Activated T-cell treated with anti-CD3 and anti-CD28 coated beads, Interleukin-2, amount 50 U/mL, for 72 hours (primary cell): Measurements from ENCODE around the gene DNAJC5. TPM values are rescaled to one million over a fixed set of nuclear protein-coding genes. Genes with fewer than 3 reads are reported as not detected.

Source experiments
- ATAC-seq, 2 donors: fragments of 150-1000 bp; cut with Tn5 transposase; replicated peaks in 1 of 2; 2 replicates each; pipeline ENCODE4 v1.10.0; 2021; ENCODE audit warnings: moderate library complexity in 2 of 2, mild to moderate bottlenecking in 1 of 2
- DNase-seq, 2 donors: peaks; one replicate each; pipeline ENCODE4 v3.0.0; 2021 to 2022; ENCODE audit warnings: mixed read lengths in 1 of 2
- H3K27ac Mint-ChIP-seq: one replicate; pipeline ENCODE4 v1.8.0; 2022; ENCODE audit warnings: mild to moderate bottlenecking, moderate library complexity, mixed read lengths
- H3K27me3 Mint-ChIP-seq: one replicate; pipeline ENCODE4 v1.8.0; 2022; ENCODE audit warnings: low read depth, mixed read lengths
- H3K36me3 Mint-ChIP-seq, 2 donors: one replicate each; pipeline ENCODE4 v1.8.0; 2022; ENCODE audit warnings: mixed read lengths in 2 of 2, mild to moderate bottlenecking in 1 of 2; ENCODE audit not compliant: insufficient read depth in 2 of 2
- H3K4me1 Mint-ChIP-seq: one replicate; pipeline ENCODE4 v1.8.0; 2022; ENCODE audit warnings: low read depth, mixed read lengths
- H3K4me3 Mint-ChIP-seq, 2 donors: one replicate each; pipeline ENCODE4 v1.8.0; 2022; ENCODE audit warnings: mild to moderate bottlenecking in 2 of 2, mixed read lengths in 2 of 2, moderate library complexity in 2 of 2
- H3K9me3 Mint-ChIP-seq, 2 donors: one replicate each; pipeline ENCODE4 v1.8.0; 2022; ENCODE audit warnings: mixed read lengths in 2 of 2
- total RNA-seq, 2 donors: library from RNA; stranded (reverse); gene quantifications; one replicate each; pipeline ENCODE4 v1.2.3, GENCODE V29; 2022

The DNAJC5 gene
- total RNA-seq, 2 donors from 2014 or later = 37.6 to 40.5 TPM

DNA sequence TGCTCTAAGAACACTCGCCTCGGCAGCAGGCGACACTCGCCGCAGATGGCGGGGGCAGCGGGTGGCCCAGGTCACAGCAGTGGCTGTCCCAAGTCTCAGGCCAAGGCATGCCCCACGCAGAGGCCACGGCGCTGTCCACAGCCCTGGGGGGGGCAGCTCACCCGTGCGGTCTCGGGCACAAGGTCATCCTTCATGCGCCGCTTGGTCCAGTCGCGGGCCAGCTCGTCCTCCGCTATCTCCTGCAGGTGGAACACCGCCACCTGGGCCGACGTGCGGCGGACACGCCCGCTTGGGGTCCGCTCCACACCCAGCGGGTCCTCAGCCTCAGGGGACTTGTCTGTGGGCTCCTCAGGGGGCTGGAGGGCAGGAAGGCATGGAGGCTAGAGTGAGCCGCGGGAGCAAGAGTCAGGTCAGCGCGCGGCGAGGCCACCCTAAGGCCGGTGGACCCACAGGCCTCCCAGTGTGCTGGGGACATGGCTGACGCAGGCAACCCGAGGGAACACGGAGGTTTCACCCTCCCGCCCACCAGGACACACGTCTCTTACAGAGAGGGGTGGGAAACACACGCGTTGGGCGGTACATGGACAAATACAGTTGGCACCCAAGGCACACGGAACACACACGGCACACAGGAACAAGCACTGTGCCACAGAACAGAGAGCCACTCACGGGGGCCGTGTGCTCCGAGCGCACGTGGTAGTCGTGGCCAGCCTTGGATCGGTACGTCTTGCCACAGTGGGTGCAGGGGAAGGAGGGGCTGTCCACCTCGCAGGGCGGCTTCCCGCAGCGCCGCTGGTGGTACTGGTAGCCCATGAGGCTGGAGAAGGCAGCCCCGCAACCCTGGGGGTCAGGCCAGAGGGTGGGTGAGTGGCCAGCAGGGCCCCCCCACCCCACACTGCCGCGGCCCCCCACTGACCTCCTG lies 67.8 kb downstream of the DNAJC5 start:
- Mint-ChIP-seq H3K9me3 (peaks cover 0 to 3% of the 10 kb centered on the region in 2 donors), H3K27me3 (no peaks in the 10 kb centered on the region), H3K4me1 (peaks cover 13% of the 10 kb centered on the region), H3K4me3 (no peak overlapping the region), H3K36me3 (peaks cover 6 to 9% of the 10 kb centered on the region in 2 donors), H3K27ac (no peak overlapping the region)
- DNase-seq (no peak), ATAC-seq (no peak)

DNA sequence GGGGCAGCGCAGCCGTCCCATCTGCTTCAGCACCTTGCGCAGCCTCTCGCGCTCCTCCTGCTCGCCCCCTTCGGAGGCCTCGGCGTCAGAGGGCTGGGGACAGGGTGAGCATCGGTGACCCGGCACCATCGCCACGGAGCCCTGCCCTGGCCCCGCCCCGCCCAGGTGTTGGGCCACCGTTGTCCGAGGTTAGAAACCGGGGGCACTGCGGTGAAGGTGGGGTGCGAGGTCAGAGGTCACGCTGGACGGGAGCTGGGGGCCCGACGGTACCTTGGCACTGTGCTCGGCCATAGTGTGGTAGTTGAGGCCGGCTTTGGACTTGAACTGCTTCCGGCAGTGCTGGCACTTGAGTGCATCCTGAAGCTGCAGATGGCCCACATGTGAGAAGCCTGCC lies 68.4 kb downstream of the DNAJC5 start:
- Mint-ChIP-seq H3K27me3 (no peaks in the 10 kb centered on the region), H3K9me3 (peaks cover 0 to 3% of the 10 kb centered on the region in 2 donors), H3K36me3 (peaks cover 6 to 9% of the 10 kb centered on the region in 2 donors), H3K4me1 (peaks cover 10% of the 10 kb centered on the region), H3K27ac (no peak overlapping the region), H3K4me3 (no peak overlapping the region)
- ATAC-seq (no peak), DNase-seq (no peak)

DNA sequence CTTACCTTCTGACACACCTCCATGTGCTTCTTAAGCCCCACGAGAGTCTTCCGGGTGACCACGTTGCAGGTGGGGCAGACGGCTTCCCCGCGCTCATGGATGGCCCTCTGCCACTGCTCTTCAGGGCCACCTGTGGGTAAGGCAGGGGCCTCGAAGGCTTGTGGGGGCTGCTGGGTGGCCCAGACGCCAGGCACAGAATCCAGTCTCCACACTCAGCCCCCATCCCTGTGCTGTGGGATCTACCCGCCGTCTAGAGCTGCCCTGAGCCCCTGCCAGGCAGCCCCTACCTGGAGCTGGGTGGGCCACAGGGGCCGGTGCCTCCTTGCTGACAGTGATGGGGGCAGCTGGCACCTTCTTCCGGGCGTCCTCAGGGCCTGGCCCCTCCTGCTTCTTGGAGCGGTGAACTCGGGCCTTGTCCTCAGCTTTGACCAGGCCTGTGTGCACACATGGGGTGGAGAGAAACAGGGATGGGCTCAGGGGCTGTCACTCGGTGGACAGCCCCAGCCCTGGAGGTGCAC lies 68.9 kb downstream of the DNAJC5 start:
- Mint-ChIP-seq H3K9me3 (peaks cover 0 to 3% of the 10 kb centered on the region in 2 donors), H3K36me3 (peaks cover 6 to 9% of the 10 kb centered on the region in 2 donors), H3K4me3 (no peak overlapping the region), H3K27me3 (no peaks in the 10 kb centered on the region), H3K4me1 (peaks cover 10% of the 10 kb centered on the region), H3K27ac (no peak overlapping the region)
- ATAC-seq (no peak), DNase-seq (no peak)

DNA sequence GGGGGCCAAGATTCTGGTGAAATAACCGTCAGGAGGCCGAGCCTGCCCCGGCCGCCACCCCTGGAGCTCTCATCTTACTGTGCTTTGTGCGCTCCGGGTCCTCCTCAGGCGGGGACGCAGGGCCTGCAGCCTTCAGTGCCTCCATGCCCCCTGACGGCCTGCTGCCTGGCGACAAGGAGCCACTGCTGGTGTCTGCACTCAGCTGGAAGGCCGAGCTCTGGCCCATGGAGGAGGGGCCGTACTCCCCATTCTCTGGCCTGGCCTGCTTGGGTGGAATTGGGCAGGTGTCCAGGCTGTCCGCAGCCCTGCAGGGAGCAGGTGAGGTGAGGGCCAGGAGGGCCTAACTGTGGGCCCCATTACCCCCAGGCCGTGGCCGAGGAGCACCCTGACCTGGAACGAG lies 69.5 kb downstream of the DNAJC5 start:
- H3K9me3 Mint-ChIP-seq = peaks cover 0 to 3% of the 10 kb centered on the region in 2 donors
- peaks cover 6 to 9% of the 10 kb centered on the region in 2 donors for H3K36me3 Mint-ChIP-seq
- DNase-seq (no peak), ATAC-seq (no peak)
- H3K27ac Mint-ChIP-seq = no peak overlapping the region
- no peak overlapping the region for H3K4me3 Mint-ChIP-seq
- peaks cover 10% of the 10 kb centered on the region for H3K4me1 Mint-ChIP-seq
- H3K27me3 Mint-ChIP-seq = no peaks in the 10 kb centered on the region

DNA sequence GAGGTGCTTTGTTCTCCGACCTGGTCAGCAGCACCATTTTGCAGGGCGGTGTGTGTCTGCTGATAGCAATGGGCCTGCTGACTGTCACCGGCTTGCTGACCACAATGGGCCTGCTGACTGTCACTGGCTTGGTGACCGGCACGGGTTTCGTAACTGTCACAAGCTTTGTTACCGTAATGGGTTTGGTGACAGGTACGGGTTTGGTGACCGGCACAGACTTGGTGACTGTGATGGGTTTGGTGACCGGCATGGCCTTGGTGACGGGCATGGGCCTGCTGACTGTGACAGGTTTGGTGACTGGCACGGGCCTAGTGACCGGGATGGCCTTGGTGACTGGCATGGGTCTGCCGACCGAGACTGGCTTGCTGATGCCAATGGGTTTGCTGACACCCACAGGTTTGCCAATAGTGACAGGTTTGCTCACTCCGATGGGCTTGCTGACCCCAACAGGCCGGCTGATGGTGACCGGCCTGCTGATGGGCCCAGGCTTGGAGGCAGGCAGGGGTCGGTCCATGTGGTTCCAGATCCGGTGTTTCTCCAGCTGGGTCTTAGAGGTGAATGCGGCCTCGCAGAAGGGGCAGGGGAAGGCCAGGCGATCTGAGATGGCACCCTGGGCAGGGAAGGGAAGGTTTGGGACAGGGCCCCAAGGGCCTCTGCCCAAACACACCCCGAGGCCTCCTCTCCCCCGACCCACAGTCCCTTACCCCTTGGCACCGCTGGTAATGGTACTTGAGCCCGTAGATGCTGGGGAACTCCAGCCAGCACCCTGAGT lies 71.4 kb downstream of the DNAJC5 start:
- Mint-ChIP-seq H3K4me1 (peaks cover 10% of the 10 kb centered on the region), H3K4me3 (no peak overlapping the region), H3K9me3 (peaks cover 0 to 3% of the 10 kb centered on the region in 2 donors), H3K36me3 (peaks cover 6 to 9% of the 10 kb centered on the region in 2 donors), H3K27me3 (no peaks in the 10 kb centered on the region), H3K27ac (no peak overlapping the region)
- ATAC-seq (no peak), DNase-seq (peak in 1 of 2 donors; percentile 0)

DNA sequence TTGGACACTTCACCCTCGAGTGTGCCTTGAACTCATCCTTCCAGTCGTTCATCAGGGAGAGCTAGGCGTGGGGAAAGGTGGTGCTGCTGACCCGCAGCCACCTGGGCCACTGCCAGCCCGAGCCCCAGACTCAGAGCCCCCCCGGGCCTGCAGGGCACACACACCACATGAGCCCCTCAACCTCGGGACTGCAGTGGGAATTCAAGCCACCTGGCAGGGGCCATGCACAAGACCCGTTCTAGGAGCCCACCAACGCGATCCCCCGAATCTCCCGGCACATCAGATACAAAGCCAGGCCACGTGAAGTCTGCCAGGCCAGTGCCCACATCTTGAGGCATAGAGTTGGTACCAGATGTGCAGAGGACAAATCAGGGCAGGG lies 72.0 kb downstream of the DNAJC5 start:
- ATAC-seq = no peak
- peak in 1 of 2 donors; percentile 0 for DNase-seq
- H3K27me3 Mint-ChIP-seq = no peaks in the 10 kb centered on the region
- H3K4me3 Mint-ChIP-seq = no peak overlapping the region
- peaks cover 0 to 3% of the 10 kb centered on the region in 2 donors for H3K9me3 Mint-ChIP-seq
- peaks cover 10% of the 10 kb centered on the region for H3K4me1 Mint-ChIP-seq
- no peak overlapping the region for H3K27ac Mint-ChIP-seq
- H3K36me3 Mint-ChIP-seq = peaks cover 6 to 7% of the 10 kb centered on the region in 2 donors

DNA sequence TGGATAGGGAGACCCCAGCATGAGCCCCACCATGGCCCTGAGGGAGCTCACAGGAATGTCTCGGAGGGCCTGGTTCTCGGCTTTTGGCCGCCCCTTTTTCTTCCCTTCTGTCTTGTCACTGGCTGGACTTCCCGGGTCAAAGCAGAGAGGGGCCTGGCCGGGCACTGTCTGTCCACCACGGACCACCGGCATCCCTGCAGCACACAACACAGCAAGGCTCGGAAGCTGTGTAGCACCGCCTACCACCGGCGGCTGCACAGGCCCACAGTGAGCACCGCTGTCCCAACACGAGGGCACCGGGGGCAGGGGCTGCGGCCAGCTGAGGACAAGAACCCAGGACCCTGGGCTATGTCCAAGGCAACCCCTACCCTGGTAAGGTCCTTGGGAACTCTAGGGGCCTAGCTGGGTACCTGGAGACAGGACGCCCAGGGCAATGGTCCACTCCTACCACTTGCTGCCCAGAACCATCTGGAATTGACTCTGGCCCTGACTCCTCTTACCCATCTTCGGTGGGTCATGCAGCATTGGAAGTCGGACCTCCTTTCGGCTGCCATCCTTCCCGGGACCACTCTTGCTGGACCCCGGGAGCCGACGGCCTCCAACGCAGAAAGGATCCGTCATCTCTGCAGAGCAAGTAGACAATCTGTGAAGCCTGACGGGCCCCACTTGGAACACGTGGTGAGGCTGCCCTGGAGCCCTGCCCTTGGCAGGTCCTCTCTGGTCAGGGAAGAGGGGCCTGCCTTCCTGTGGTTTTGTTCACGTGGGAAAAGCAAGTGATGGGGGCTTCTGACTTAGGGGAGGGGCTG lies 72.6 kb downstream of the DNAJC5 start:
- Mint-ChIP-seq H3K36me3 (peaks cover 6 to 7% of the 10 kb centered on the region in 2 donors), H3K27ac (no peak overlapping the region), H3K4me3 (peak overlapping the region in 1 of 2 donors; percentile 24), H3K9me3 (peaks cover 0 to 3% of the 10 kb centered on the region in 2 donors), H3K27me3 (no peaks in the 10 kb centered on the region), H3K4me1 (peaks cover 10% of the 10 kb centered on the region)
- no peak for ATAC-seq
- no peak for DNase-seq

DNA sequence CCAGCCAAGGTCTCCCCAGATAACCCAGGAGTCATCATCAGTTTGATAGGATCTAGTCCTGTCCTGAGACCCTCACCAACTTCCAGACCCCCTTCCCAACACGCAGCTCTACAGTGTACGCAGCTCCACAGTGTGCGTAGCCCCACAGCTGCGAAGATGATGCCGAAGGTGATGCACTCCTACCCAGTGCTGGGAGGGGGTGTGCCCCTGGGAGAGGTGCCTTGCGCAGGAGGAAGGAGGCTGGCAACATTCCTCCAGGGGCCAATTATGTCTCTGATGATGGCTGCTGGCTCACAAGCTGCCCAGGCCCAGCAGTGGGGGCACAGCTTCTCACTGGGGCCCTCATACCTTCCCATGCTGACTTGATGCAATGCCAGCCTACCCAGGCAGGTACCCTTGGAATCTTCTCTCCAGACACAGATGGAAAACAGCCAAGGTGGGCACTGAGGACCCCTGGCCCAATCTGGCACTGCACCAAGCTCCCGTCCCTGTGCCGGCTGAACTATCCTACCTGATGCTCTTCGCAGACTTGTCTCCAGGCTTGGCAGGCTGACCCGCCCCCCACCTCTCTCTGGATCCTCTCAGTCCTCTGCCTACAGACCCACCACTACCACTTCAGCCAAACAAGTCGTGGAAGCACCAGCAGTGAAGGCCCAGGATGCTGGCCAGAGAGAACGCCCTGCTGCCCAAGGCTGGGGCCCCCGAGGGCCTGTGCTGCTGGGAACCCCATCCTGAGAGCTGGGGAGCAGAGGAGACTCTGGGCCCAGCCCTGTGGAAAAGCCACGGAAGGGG lies 73.4 kb downstream of the DNAJC5 start:
- peaks cover 0 to 3% of the 10 kb centered on the region in 2 donors for H3K9me3 Mint-ChIP-seq
- peak overlapping the region; percentile 82 for H3K27ac Mint-ChIP-seq
- peak in 1 of 2 donors; percentile 14 for ATAC-seq
- DNase-seq = no peak
- peaks cover 7 to 12% of the 10 kb centered on the region in 2 donors for H3K36me3 Mint-ChIP-seq
- peak overlapping the region; percentile 89 to 95 for H3K4me3 Mint-ChIP-seq
- H3K4me1 Mint-ChIP-seq = peaks cover 12% of the 10 kb centered on the region
- no peaks in the 10 kb centered on the region for H3K27me3 Mint-ChIP-seq

DNA sequence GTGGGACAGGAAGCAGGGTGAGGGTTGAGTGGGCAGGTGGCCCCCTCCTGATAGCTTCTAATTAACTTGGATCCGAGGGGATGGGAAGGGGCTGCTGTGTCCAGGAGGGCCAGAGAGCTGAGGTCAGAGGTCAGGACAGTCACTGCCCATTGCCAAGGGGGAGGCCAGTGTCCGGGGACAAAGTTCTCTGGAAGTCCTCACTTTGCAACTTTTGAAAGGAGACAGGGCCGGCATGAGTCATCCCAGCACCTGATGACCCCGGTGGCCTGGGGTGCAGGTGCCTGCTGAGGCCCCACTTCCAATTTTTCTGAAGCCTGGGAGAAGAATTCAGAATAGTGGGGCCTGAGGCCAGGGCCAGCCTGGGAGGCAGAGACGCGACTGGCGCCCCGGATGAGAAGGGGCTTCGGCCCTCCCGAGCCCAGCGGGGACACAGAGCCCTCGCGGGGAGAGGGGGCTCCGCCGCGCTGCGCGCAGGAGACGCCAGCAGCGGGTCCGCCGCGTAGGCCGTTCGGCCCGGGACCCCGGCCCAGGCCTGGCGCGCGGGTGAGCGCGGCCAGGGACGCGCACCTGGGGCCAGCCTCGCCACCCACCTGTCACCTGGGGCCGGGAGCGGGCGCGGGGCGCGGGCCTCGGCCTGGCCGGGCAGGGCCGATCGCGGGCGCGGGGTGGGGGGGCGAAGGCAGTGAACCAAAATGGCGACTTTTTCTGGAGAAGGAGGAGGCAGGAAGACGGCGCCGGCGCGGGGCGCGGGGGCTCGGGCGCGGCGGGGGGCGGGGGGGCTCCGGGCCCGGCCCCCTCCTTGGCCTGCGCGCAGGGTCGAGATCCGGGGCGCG lies 74.2 kb downstream of the DNAJC5 start:
- ATAC-seq (peak; percentile 27 to 41), DNase-seq (peak in 1 of 2 donors; percentile 44)
- Mint-ChIP-seq H3K27ac (peak overlapping the region; percentile 82), H3K27me3 (no peaks in the 10 kb centered on the region), H3K9me3 (peaks cover 0 to 3% of the 10 kb centered on the region in 2 donors), H3K4me3 (peak overlapping the region; percentile 89 to 95), H3K4me1 (peaks cover 20% of the 10 kb centered on the region), H3K36me3 (peaks cover 10 to 15% of the 10 kb centered on the region in 2 donors)

DNA sequence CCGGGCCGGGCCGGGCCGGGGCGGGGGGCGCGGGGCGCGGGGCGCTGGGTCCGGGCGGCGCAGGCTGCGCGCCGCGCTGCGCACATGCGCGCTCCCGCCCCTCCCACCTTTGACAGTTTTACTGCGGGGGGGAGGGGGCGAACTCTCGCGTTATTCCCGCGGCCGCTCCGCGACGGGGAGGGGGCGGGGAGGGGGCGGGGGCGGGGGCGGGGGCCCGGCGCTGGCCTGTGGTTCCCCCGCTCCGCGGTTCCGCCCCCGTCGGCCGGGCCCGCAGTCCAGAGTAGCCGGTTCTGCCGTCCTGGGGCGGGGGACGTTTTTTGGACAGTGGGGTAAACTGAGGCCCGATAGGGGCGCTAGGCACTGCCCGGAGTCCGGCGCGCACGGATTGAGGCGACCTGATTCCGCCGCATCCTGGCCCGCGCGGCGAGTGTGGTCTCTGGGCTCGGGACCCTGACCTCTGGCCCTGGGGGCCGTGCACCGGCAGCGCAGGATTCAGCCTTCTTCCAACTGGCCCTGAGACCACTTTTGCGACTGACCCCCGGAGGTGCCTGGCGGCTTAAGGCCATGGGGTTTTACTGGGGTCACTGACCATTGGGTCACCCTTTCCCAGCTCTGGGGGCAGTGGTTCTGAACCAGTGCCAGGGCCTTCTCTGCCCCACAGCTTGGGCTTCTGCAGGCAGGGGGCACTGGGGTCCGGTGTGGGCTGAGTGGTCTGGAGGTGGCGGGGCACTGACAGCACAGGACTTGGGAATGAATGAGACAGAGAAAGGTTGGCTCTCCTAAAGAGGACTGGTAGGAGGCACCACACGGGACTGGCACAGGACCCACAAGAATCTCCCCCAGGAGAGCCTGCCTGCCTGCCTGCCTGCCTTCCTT lies 75.2 kb downstream of the DNAJC5 start, which contains the start of gene ZNF512B:
TSS of gene ZNF512B (minus strand) at position 93 of the 876 bp plus-strand sequence. CDS start 1,980 bp downstream, outside the sequence.
- ATAC-seq (peak; percentile 55 to 67), DNase-seq (peak; percentile 62 to 72)
- H3K27ac Mint-ChIP-seq = peak within 1 kb of the TSS; percentile 82
- H3K4me1 Mint-ChIP-seq = peaks cover 20% of the 10 kb centered on the region
- no peaks in the 10 kb centered on the region for H3K27me3 Mint-ChIP-seq
- H3K36me3 Mint-ChIP-seq = peaks cover 10 to 17% of the 10 kb centered on the region in 2 donors
- peaks cover 0 to 3% of the 10 kb centered on the region in 2 donors for H3K9me3 Mint-ChIP-seq
- H3K4me3 Mint-ChIP-seq = peak within 1 kb of the TSS; percentile 89 to 95
